ENCODE results near the gene ZDHHC11.
"Not testable (repeated sequence)": the region's sequence is repeated elsewhere in the genome, so short reads cannot be mapped to it uniquely, and the experiment has no call there.

ZDHHC11 gene

DNA sequence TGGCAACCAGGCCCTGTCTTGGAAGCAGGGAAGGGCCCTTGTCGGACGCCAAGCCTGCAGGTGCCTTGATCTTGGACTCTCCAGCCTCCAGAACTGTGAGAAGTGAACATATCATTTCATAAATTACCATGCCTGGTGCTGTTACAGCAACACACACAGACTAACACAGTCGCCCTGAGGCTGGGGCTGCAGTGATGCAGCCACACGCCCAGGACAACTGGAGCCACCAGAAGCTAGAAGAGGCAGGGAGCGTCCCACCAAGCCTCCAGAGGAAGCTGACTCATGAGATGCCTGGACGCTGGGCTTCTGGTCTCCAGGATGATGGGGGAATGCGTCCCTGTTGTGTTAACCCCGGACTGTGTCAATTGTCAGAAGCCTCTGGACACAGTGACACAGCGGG is 71.8 kb downstream of the ZDHHC11 start:
- POLR2A ChIA-PET; DNase-seq (ENCODE audit: low read depth, low spot score); CTCF ChIA-PET; H3K4me3 ChIP-seq (ENCODE audit: low read depth, low read length): not testable (repeated sequence)

DNA sequence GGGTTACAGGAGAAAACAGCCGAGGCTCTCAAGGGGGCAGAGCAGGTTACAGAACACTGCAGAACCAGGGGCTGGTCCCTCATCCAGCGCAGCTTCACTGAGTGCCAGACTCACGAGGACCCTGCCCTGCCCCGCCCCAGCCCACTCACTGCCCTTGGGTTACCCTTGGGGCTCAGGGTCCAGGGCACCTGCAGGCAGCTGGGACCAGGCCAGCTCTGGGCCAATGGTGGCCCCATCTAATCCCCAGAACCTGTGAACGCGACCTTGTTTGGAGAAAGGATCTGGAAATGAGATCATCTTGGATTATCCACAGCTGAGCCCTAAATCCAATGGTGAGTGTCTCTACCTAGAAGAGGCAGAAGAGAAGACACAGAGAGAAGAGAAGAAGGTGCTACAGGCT is 72.4 kb downstream of the ZDHHC11 start:
- DNase-seq (ENCODE audit: low read depth, low spot score); CTCF ChIA-PET; POLR2A ChIA-PET; H3K4me3 ChIP-seq (ENCODE audit: low read depth, low read length): not testable (repeated sequence)

DNA sequence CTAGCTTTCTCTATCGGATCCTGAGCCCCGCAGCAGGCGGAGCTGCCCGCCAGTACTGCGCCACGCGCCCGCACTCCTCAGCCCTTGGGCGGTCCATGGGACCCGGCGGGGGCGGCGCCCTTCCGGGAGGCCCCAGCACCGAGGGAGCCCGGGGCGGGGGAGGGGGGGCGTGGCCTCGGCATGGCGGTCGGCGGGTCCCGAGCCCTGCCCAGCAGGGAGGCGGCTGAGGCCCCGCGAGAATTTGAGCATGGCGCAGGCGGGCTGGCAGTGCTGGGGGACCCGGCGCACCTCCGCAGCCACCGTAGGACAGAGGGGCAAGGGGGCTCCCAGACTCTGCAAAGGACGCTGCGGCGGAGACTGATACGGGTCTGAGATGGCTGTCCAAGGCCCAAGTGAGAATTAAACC is 73.0 kb downstream of the ZDHHC11 start:
- H3K4me3 ChIP-seq (ENCODE audit: low read depth, low read length) = no peak overlapping the region
- ChIA-PET POLR2A (no interaction called here), CTCF (interaction anchor here (0.7 kb wide), 1 partner anchor 125 kb away, joined by 3 read pairs; no protein-coding TSS in a partner anchor)
- TF ChIP-seq, protein P1, sequence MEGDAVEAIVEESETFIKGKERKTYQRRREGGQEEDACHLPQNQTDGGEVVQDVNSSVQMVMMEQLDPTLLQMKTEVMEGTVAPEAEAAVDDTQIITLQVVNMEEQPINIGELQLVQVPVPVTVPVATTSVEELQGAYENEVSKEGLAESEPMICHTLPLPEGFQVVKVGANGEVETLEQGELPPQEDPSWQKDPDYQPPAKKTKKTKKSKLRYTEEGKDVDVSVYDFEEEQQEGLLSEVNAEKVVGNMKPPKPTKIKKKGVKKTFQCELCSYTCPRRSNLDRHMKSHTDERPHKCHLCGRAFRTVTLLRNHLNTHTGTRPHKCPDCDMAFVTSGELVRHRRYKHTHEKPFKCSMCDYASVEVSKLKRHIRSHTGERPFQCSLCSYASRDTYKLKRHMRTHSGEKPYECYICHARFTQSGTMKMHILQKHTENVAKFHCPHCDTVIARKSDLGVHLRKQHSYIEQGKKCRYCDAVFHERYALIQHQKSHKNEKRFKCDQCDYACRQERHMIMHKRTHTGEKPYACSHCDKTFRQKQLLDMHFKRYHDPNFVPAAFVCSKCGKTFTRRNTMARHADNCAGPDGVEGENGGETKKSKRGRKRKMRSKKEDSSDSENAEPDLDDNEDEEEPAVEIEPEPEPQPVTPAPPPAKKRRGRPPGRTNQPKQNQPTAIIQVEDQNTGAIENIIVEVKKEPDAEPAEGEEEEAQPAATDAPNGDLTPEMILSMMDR (IDR thresholded peaks at IDR 0.05; ENCODE audit: insufficient read depth, low read length, missing control alignments) = no peak
- no peak for DNase-seq (ENCODE audit: low read depth, low spot score)

DNA sequence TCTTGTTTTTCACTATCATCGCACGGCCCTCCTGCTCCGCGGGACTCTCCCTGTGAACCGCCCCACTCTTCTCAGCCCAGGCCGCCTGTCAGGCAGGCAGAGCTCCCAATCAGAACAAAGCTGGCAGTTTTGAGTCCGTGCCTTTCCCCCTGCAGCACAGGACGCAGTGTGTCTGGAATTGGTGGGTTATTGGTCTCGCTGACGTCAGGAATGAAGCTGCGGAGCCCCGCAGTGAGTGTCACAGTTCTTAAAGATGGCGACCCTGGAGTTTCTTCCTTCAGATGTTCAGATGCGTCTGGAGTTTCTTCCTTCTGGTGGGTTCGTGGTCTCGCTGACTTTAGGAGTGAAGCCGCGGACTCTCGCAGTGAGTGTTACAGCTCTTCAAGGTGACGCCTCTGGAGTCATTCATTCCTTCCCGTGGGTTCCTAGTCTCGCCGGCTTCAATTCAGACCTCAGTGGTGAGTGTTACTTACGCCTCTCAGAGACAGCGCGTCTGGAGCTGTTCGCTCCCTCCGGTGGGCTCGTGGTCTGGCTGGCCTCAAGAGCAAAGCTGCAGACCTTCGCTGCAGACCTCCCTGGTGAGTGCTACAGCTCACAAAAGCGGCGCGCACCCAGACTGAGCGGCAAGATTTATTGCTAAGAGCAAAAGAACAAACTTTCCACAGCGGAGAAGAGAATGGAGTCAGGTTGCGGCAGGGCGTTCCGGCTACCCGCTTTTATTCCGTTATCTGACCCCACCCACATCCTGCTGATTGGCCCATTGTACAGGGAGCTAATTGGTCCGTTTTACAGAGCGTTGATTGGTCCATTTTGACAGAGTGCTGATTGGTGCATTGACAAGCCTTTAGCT is 73.7 kb downstream of the ZDHHC11 start:
- ChIA-PET CTCF (interaction anchor here (0.7 kb wide), 1 partner anchor 126 kb away, joined by 3 read pairs; no protein-coding TSS in a partner anchor), POLR2A (no interaction called here)
- H3K4me3 ChIP-seq (ENCODE audit: low read depth, low read length) = peak overlapping the region; percentile 27
- no peak for DNase-seq (ENCODE audit: low read depth, low spot score)
- TF ChIP-seq, protein P1 (IDR thresholded peaks at IDR 0.05; ENCODE audit: insufficient read depth, low read length, missing control alignments) = no peak

DNA sequence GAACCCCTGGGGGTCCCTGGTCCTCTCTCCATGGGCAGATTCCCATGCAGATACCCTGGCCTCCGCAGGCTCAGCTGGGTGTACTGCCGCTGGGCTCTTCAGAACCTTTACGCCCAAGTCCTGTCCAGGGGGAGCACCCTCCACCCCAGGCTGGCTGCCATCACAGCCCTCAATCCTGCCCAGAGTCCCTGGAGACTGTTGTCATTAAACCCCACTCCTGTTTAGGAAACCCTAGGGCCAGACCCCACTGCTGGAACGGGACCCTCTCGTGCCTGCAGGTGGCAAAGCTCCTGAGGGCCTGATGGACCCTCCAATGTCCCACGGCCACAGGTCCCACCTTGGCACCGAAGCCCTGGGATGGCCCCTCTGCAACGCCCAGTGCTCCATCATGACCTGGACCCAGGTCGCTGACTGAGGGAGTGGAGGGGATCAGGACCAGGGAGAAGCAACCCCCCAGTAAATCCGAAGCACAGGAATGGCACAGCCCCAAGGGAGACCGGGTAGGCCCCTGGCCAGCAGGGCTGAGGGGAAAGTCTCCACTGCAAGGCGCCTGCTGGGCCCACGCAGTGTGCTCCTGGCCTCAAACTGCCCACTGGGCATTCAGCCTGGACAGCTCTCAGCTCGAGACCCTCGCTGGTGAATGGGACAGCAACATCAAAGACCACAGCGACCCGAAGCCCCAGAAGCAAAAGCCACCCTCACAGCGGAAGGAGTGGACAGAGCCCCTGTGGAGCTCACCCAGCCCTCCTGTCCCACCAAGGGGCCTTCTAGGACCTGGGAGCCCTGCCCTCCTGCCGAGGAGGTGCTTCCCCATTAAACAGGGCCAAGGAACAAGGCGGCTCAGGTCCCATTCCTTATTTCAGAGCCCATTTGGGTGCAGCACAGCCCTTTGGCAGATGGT is 74.6 kb downstream of the ZDHHC11 start:
- ChIA-PET CTCF (no interaction called here), POLR2A (no interaction called here)
- TF ChIP-seq, protein P1 (IDR thresholded peaks at IDR 0.05; ENCODE audit: insufficient read depth, low read length, missing control alignments) = no peak

DNA sequence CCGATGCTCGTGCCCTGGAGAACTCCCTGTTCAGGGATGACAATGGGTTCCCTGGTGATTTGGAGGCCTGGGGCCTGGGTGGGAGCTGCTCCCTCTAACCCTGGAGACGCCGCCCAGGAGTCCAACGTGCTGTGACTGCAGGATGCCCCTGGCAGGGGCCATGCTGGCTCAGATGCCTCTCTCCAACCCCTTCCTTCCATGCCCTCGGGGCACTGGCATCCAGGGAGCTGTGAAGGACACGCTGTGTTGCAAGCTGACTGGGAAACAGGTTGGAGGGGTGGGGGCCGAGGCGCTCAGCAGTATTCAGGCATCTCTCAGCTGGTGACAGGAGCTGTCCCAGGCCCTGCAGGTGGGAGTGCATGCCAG is 75.2 kb downstream of the ZDHHC11 start:
- POLR2A ChIA-PET; H3K4me3 ChIP-seq (ENCODE audit: low read depth, low read length); DNase-seq (ENCODE audit: low read depth, low spot score); CTCF ChIA-PET: not testable (repeated sequence)

More for the DNA sequence above, 74.6 kb downstream of the ZDHHC11 start:
- no peak overlapping the region; the same call in 1 of the 2 replicates for H3K4me3 ChIP-seq (ENCODE audit: low read depth, low read length)
- no peak for DNase-seq (ENCODE audit: low read depth, low spot score)

DNA sequence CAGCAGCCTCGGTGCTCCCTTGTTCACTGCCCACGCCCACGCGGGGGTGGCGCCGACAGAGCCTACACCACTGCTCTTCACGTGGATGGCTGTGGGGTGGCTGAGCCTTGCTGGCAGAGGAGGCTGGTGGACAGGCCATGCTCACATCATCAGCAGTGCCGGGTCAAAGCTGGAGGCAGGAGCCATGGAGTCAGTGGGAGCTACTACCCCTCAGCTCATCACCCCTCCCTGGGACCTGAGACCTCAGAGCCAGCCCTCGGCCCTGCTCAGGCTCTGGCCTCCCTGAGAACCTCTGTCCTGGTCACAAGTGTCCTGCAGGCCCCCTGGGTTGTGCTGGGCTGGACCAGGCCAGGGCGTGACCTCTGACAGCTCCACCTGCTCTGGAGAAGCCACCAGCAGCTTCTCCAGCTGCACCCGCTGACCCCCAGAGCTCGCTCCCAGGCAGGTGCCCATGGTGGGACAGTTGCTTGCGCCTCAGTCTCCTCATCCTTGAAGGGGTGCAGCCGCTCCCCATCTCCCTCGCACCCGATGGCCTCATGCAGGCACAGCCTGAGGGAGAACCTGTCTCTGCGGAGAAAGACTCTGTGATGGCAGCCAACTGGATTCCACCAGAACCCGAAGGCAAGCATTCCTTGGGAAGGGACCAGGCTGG is 75.8 kb downstream of the ZDHHC11 start:
- CTCF ChIA-PET; DNase-seq (ENCODE audit: low read depth, low spot score); H3K4me3 ChIP-seq (ENCODE audit: low read depth, low read length); POLR2A ChIA-PET: not testable (repeated sequence)

DNA sequence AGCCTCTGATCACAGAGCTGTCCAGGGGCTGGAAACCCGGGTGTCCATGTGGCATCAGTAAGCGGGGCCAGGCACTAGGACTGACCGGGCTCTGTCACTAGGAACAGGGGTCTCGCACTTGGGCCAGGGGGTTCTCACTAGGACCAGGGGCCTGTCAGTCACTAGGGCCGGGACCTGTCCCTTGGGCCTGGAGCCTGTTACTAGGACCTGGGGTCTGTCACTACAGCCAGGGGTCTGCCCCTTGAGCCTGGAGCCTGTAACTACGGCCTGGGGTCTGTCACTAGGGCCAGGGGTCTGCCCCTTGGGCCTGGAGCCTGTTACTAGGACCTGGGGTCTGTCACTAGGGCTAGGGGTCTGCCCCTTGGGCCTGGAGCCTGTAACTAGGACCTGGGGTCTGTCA is 76.5 kb downstream of the ZDHHC11 start:
- DNase-seq (ENCODE audit: low read depth, low spot score); CTCF ChIA-PET; POLR2A ChIA-PET; H3K4me3 ChIP-seq (ENCODE audit: low read depth, low read length): not testable (repeated sequence)

Measured in AG04449 (cell line).